Measurements from ENCODE around the gene ITPKB. TPM values are rescaled to one million over a fixed set of nuclear protein-coding genes. Genes with fewer than 3 reads are reported as not detected.

Gene ITPKB
- total and polyA plus RNA-seq, 9 donors, result 10.2 to 32.4 (median 23.5) TPM

DNA sequence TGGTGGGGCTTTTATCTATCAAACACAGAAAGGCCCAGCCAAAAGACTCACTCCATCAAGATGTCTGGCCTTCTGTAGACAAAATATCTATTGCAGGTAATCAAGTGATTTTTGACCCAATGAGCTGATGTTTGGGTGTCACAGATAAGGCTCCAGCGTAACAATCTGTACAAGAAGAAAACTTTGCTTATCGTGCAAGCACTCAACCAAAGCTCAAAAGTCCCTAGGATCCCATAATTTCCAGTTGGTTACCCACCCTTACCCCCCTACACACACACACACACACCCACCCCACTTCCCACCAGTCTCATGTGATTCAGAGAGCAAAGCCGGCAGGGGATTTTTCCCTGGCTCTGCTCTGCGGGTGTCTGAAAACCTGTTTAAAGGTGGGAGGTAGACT is 5.8 kb downstream of the ITPKB start:
- 80% methylated on average over 1 of the region's 4 CpGs for WGBS (ENCODE audit: insufficient coverage)
- peaks cover 46% of the 10 kb centered on the region for H3K36me3 ChIP-seq (ENCODE audit: control insufficient read depth, insufficient read depth, low read length)
- DNase-seq, result no peak
- no peak overlapping the region for H3K27ac ChIP-seq (ENCODE audit: low read length)
- H3K9me3 ChIP-seq (replicated peaks; ENCODE audit: control insufficient read depth, low read depth, low read length), result no peaks in the 10 kb centered on the region
- H3K27me3 ChIP-seq (ENCODE audit: control insufficient read depth, insufficient read depth, low read length), result peaks cover 2% of the 10 kb centered on the region
- peak overlapping the region; percentile 4 for H3K4me3 ChIP-seq (ENCODE audit: low read length)
- peaks cover 25% of the 10 kb centered on the region for H3K4me1 ChIP-seq (ENCODE audit: control insufficient read depth, insufficient read depth, low read length)

GRCh38 chr1:226732856-226733291 is 6.2 kb downstream of the ITPKB start:
- H3K4me1 ChIP-seq (ENCODE audit: control insufficient read depth, insufficient read depth, low read length), result peaks cover 25% of the 10 kb centered on the region
- H3K36me3 ChIP-seq (ENCODE audit: control insufficient read depth, insufficient read depth, low read length), result peaks cover 46% of the 10 kb centered on the region
- DNase-seq, result no peak
- H3K27me3 ChIP-seq (ENCODE audit: control insufficient read depth, insufficient read depth, low read length), result peaks cover 2% of the 10 kb centered on the region
- peak overlapping the region; percentile 4 for H3K4me3 ChIP-seq (ENCODE audit: low read length)
- no peaks in the 10 kb centered on the region for H3K9me3 ChIP-seq (replicated peaks; ENCODE audit: control insufficient read depth, low read depth, low read length)
- no peak overlapping the region for H3K27ac ChIP-seq (ENCODE audit: low read length)
- WGBS (ENCODE audit: insufficient coverage), result 57% methylated on average over 2 of the region's 4 CpGs

DNA sequence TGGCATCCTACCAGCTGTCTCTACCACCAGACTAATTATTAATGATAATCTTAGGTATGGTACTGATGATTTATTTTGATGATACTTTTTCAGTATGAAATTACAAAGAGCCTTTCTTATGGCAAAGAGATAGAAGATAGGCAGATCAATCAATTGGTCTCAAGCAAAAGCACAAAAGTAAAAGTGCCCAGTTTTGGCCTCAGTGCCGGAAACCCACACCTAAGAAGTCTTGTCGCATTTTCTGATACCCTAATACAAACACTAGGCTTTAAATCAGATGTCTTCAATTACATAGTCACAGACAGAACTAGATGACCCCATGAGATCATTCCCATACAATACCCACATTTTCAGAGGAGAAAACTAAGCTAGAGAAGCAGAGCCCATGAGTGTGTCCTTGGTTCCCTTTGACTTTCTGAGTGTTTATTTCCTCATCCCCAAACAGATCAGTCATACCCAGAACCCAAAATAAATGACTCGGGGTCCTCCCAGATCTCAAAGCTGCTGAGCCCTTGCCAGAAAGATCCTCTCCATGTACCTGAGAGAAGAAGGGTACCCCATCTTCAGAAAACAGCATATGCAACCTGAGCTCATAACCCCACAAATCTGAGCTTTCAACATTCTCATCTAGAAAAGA is 7.7 kb downstream of the ITPKB start:
- DNase-seq, result no peak
- H3K36me3 ChIP-seq (ENCODE audit: control insufficient read depth, insufficient read depth, low read length), result peaks cover 39% of the 10 kb centered on the region
- no peaks in the 10 kb centered on the region for H3K9me3 ChIP-seq (replicated peaks; ENCODE audit: control insufficient read depth, low read depth, low read length)
- peaks cover 2% of the 10 kb centered on the region for H3K27me3 ChIP-seq (ENCODE audit: control insufficient read depth, insufficient read depth, low read length)
- H3K4me1 ChIP-seq (ENCODE audit: control insufficient read depth, insufficient read depth, low read length), result peaks cover 17% of the 10 kb centered on the region
- H3K4me3 ChIP-seq (ENCODE audit: low read length), result no peak overlapping the region
- no peak overlapping the region for H3K27ac ChIP-seq (ENCODE audit: low read length)
- WGBS (ENCODE audit: insufficient coverage), result 58% methylated on average over 3 of the region's 3 CpGs

GRCh38 chr1:226730836-226731235 is 8.2 kb downstream of the ITPKB start:
- Histone ChIP-seq H3K27ac (ENCODE audit: low read length) (no peak overlapping the region), H3K27me3 (ENCODE audit: control insufficient read depth, insufficient read depth, low read length) (no peaks in the 10 kb centered on the region), H3K9me3 (replicated peaks; ENCODE audit: control insufficient read depth, low read depth, low read length) (no peaks in the 10 kb centered on the region), H3K4me3 (ENCODE audit: low read length) (no peak overlapping the region), H3K36me3 (ENCODE audit: control insufficient read depth, insufficient read depth, low read length) (peaks cover 34% of the 10 kb centered on the region), H3K4me1 (ENCODE audit: control insufficient read depth, insufficient read depth, low read length) (peaks cover 12% of the 10 kb centered on the region)
- DNase-seq, result no peak
- WGBS (ENCODE audit: insufficient coverage), result no CpG with 5 or more reads among the region's 3 CpGs

DNA sequence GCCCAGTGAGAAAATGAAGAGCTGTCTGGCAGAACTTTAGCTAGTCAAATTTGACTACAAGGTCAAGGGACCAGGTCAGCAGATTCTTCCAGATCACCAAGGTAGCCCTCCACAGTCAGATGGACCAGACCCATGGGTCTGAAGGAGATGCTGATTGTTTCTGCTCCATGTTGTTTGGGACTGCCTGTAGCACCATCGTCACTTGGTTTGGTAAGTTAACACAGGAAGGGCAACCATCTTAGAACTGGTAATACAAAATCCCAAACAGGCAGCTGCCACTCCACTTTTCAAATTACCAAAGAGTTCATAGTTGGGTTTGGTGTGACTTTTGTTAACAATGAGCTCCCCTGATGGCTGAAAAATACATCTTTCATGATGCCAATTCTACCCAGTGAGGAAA is 9.0 kb downstream of the ITPKB start:
- Histone ChIP-seq H3K4me3 (ENCODE audit: low read length) (no peak overlapping the region), H3K36me3 (ENCODE audit: control insufficient read depth, insufficient read depth, low read length) (peaks cover 30% of the 10 kb centered on the region), H3K4me1 (ENCODE audit: control insufficient read depth, insufficient read depth, low read length) (peaks cover 6% of the 10 kb centered on the region), H3K27me3 (ENCODE audit: control insufficient read depth, insufficient read depth, low read length) (no peaks in the 10 kb centered on the region), H3K9me3 (replicated peaks; ENCODE audit: control insufficient read depth, low read depth, low read length) (no peaks in the 10 kb centered on the region), H3K27ac (ENCODE audit: low read length) (no peak overlapping the region)
- DNase-seq, result no peak
- no CpG with 5 or more reads among the region's 1 CpG for WGBS (ENCODE audit: insufficient coverage)

DNA sequence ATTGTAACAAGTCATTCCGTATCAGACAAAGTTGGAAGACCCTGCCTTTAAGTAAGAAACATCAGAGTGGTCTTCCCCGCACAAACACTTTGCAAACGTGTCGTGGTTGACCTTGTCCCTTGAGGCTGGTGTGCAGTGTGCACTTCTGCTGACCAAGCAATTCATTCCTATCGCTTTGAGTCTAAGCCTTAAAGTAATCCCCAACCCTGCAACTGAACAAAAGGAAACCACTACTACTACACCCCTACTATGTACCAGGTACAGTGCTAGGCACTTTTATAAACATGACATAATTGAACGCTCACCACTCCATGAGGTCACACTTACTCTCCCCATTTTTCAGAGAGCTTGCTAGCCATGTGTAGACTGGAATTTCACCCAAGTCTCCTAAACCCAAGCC is 10.6 kb downstream of the ITPKB start:
- Histone ChIP-seq H3K27me3 (ENCODE audit: control insufficient read depth, insufficient read depth, low read length) (no peaks in the 10 kb centered on the region), H3K36me3 (ENCODE audit: control insufficient read depth, insufficient read depth, low read length) (peaks cover 23% of the 10 kb centered on the region), H3K9me3 (replicated peaks; ENCODE audit: control insufficient read depth, low read depth, low read length) (no peaks in the 10 kb centered on the region), H3K4me3 (ENCODE audit: low read length) (no peak overlapping the region), H3K27ac (ENCODE audit: low read length) (no peak overlapping the region), H3K4me1 (ENCODE audit: control insufficient read depth, insufficient read depth, low read length) (peaks cover 19% of the 10 kb centered on the region)
- DNase-seq, result no peak
- WGBS (ENCODE audit: insufficient coverage), result 37% methylated on average over 6 of the region's 6 CpGs

- Histone ChIP-seq H3K9me3 (replicated peaks; ENCODE audit: control insufficient read depth, low read depth, low read length) (no peaks in the 10 kb centered on the region), H3K27ac (ENCODE audit: low read length) (no peak overlapping the region), H3K36me3 (ENCODE audit: control insufficient read depth, insufficient read depth, low read length) (peaks cover 19% of the 10 kb centered on the region), H3K4me3 (ENCODE audit: low read length) (no peak overlapping the region), H3K27me3 (ENCODE audit: control insufficient read depth, insufficient read depth, low read length) (no peaks in the 10 kb centered on the region), H3K4me1 (ENCODE audit: control insufficient read depth, insufficient read depth, low read length) (peaks cover 23% of the 10 kb centered on the region)
- WGBS (ENCODE audit: insufficient coverage), result 100% methylated on average over 1 of the region's 4 CpGs
- no peak for DNase-seq
Observed at GRCh38 chr1:226725897-226726267, 13.2 kb downstream of the ITPKB start.

- peak overlapping the region; percentile 62 for H3K27ac ChIP-seq (ENCODE audit: low read length)
- peaks cover 14% of the 10 kb centered on the region for H3K36me3 ChIP-seq (ENCODE audit: control insufficient read depth, insufficient read depth, low read length)
- no peak overlapping the region for H3K4me3 ChIP-seq (ENCODE audit: low read length)
- no peaks in the 10 kb centered on the region for H3K9me3 ChIP-seq (replicated peaks; ENCODE audit: control insufficient read depth, low read depth, low read length)
- no peaks in the 10 kb centered on the region for H3K27me3 ChIP-seq (ENCODE audit: control insufficient read depth, insufficient read depth, low read length)
- WGBS (ENCODE audit: insufficient coverage), result 37% methylated on average over 6 of the region's 13 CpGs
- H3K4me1 ChIP-seq (ENCODE audit: control insufficient read depth, insufficient read depth, low read length), result peaks cover 23% of the 10 kb centered on the region
- peak; percentile 87 for DNase-seq
Observed at GRCh38 chr1:226723657-226724532, 15.2 kb downstream of the ITPKB start.

- no peak overlapping the region for H3K4me3 ChIP-seq (ENCODE audit: low read length)
- peaks cover 23% of the 10 kb centered on the region for H3K4me1 ChIP-seq (ENCODE audit: control insufficient read depth, insufficient read depth, low read length)
- no peaks in the 10 kb centered on the region for H3K9me3 ChIP-seq (replicated peaks; ENCODE audit: control insufficient read depth, low read depth, low read length)
- peaks cover 12% of the 10 kb centered on the region for H3K36me3 ChIP-seq (ENCODE audit: control insufficient read depth, insufficient read depth, low read length)
- WGBS (ENCODE audit: insufficient coverage), result 89% methylated on average over 5 of the region's 14 CpGs
- peak overlapping the region; percentile 62 for H3K27ac ChIP-seq (ENCODE audit: low read length)
- H3K27me3 ChIP-seq (ENCODE audit: control insufficient read depth, insufficient read depth, low read length), result no peaks in the 10 kb centered on the region
- no peak for DNase-seq
Observed at GRCh38 chr1:226722901-226723656, 16.0 kb downstream of the ITPKB start.
